H1 (cell line): Measurements from ENCODE around the gene LMO2.

Experiments used
- CTCF ChIP-seq, 3 experiments: IDR thresholded peaks; 1 replicate in 2 of 3; 2 replicates in 1 of 3; pipeline versions ENCODE4 v1.5.1 to v1.6.1; 2011; ENCODE audit warnings: low read length in 3 of 3, mild to moderate bottlenecking in 3 of 3, inconsistent platforms in 2 of 3, low read depth in 1 of 3, moderate library complexity in 1 of 3; ENCODE audit not compliant: insufficient read depth in 1 of 3; ENCODE audit errors: control extremely low read depth in 1 of 3
- HDAC6 ChIP-seq: IDR thresholded peaks from one replicate; pipeline ENCODE4 v1.7.1; 2012; ENCODE audit warnings: low read depth, mild to moderate bottlenecking, inconsistent platforms, low read length, moderate library complexity
- POLR2A ChIP-seq, 2 experiments: IDR thresholded peaks; 1 replicate in 1 of 2; 2 replicates in 1 of 2; pipeline ENCODE4 v1.6.1; 2011; ENCODE audit warnings: low read depth in 2 of 2, low read length in 2 of 2, mild to moderate bottlenecking in 2 of 2; ENCODE audit errors: control extremely low read depth in 1 of 2
- POLR2AphosphoS5 ChIP-seq: IDR thresholded peaks from 2 replicates; pipeline ENCODE4 v1.6.1; 2011; ENCODE audit warnings: low read depth, low read length
- RNF2 ChIP-seq: fragments of 200-900, 300-1000 bp; sonication (generic); IDR thresholded peaks from 2 replicates; pipeline ENCODE4 v1.7.1; 2016; ENCODE audit warnings: borderline replicate concordance, low read depth, mild to moderate bottlenecking, antibody characterized with exemption, low read length; ENCODE audit not compliant: poor library complexity, severe bottlenecking; ENCODE audit errors: missing control alignments
- SRF ChIP-seq: IDR thresholded peaks from 2 replicates; pipeline ENCODE4 v1.6.1; 2011; ENCODE audit warnings: mild to moderate bottlenecking, low read depth, low read length, moderate library complexity
- TF ChIP-seq, protein P1 (sequence below): IDR thresholded peaks from 2 replicates; pipeline ENCODE4 v1.6.1; 2012; ENCODE audit warnings: low read length, inconsistent platforms

GRCh38 chr11:33900159-33900840 is 8.4 kb upstream of the LMO2 start:
- TF ChIP-seq RNF2 = no peak
- no peak for TF ChIP-seq CTCF (IDR thresholded peaks at IDR 0.05; ENCODE audit: control extremely low read depth in 1 of 3, insufficient read depth in 1 of 3, low read depth in 1 of 3, low read length in 3 of 3)
- TF ChIP-seq, protein P1, sequence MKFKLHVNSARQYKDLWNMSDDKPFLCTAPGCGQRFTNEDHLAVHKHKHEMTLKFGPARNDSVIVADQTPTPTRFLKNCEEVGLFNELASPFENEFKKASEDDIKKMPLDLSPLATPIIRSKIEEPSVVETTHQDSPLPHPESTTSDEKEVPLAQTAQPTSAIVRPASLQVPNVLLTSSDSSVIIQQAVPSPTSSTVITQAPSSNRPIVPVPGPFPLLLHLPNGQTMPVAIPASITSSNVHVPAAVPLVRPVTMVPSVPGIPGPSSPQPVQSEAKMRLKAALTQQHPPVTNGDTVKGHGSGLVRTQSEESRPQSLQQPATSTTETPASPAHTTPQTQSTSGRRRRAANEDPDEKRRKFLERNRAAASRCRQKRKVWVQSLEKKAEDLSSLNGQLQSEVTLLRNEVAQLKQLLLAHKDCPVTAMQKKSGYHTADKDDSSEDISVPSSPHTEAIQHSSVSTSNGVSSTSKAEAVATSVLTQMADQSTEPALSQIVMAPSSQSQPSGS = no peak
- no peak for TF ChIP-seq HDAC6
- no peak for TF ChIP-seq POLR2AphosphoS5
- no peak for TF ChIP-seq SRF
- TF ChIP-seq POLR2A (IDR thresholded peaks at IDR 0.05; ENCODE audit: control extremely low read depth in 1 of 2, low read depth in 2 of 2, low read length in 2 of 2) = no peak
